Sigmoid colon (tissue), 4 donors: ENCODE results near the gene MAML3.

Experiments
- CTCF ChIP-seq, 4 experiments: fragments of 450-650 bp in 3 of 4; fragments of 200-600 bp in 1 of 4; IDR thresholded peaks; one replicate each; pipeline ENCODE4 v1.5.1; 2016 to 2019; ENCODE audit warnings: antibody characterized with exemption in 4 of 4, mild to moderate bottlenecking in 3 of 4, moderate library complexity in 2 of 4
- EP300 ChIP-seq, 4 donors: sonication (generic); formaldehyde crosslinking; IDR thresholded peaks; one replicate each; pipeline ENCODE4 v1.6.1; 2017; ENCODE audit warnings: antibody characterized with exemption in 4 of 4
- POLR2A ChIP-seq, 2 donors: fragments of 450-650 bp; IDR thresholded peaks; one replicate each; pipeline ENCODE4 v1.6.1; 2016; ENCODE audit warnings: antibody characterized with exemption in 2 of 2, mild to moderate bottlenecking in 2 of 2, moderate library complexity in 2 of 2
- POLR2AphosphoS5 ChIP-seq, 4 donors: sonication (generic); formaldehyde crosslinking; IDR thresholded peaks; one replicate each; pipeline ENCODE4 v1.6.1; 2017; ENCODE audit warnings: antibody characterized with exemption in 4 of 4

GRCh38 chr4:139853309-139853708 is 300.7 kb downstream of the MAML3 start:
- no peak for TF ChIP-seq CTCF (IDR thresholded peaks at IDR 0.05)
- no peak for TF ChIP-seq POLR2AphosphoS5 (IDR thresholded peaks at IDR 0.05)
- TF ChIP-seq EP300 (IDR thresholded peaks at IDR 0.05), result no peak
- no peak for TF ChIP-seq POLR2A (IDR thresholded peaks at IDR 0.05)
